Left forelimb (tissue), 1 donor: ENCODE measurements around the gene CBX2.

Experiments
- DNase-seq: peaks from one replicate; pipeline ENCODE4 v3.0.0-alpha.2; 2018; ENCODE audit warnings: low spot score

CBX2 gene

GRCh38 chr17:79799538-79800324 is 21.8 kb downstream of the CBX2 start:
- DNase-seq, result no peak

GRCh38 chr17:79800325-79801155 is 22.6 kb downstream of the CBX2 start:
- DNase-seq, result no peak

- DNase-seq, result no peak
Observed at GRCh38 chr17:79801156-79802038, 23.4 kb downstream of the CBX2 start.

GRCh38 chr17:79802039-79802735 is 24.2 kb downstream of the CBX2 start:
- DNase-seq, result no peak

- DNase-seq, result no peak
Observed at GRCh38 chr17:79802736-79803420, 24.9 kb downstream of the CBX2 start.

GRCh38 chr17:79803421-79803996 is 25.6 kb downstream of the CBX2 start:
- no peak for DNase-seq

- DNase-seq, result no peak
Observed at GRCh38 chr17:79803997-79804855, 26.3 kb downstream of the CBX2 start.

- no peak for DNase-seq
Observed at GRCh38 chr17:79804856-79805696, 27.1 kb downstream of the CBX2 start.

GRCh38 chr17:79806446-79806760 is 28.5 kb downstream of the CBX2 start:
- no peak for DNase-seq

- DNase-seq, result no peak
Observed at GRCh38 chr17:79806863-79807720, 29.1 kb downstream of the CBX2 start.

GRCh38 chr17:79808763-79809529 is 31.0 kb downstream of the CBX2 start:
- no peak for DNase-seq

GRCh38 chr17:79809530-79810129 is 31.7 kb downstream of the CBX2 start:
- no peak for DNase-seq

GRCh38 chr17:79810130-79811010 is 32.4 kb downstream of the CBX2 start:
- DNase-seq, result no peak

GRCh38 chr17:79811011-79811867 is 33.3 kb downstream of the CBX2 start:
- DNase-seq, result no peak

GRCh38 chr17:79811868-79812352 is 34.0 kb downstream of the CBX2 start:
- DNase-seq, result no peak
